KOPT-K1 (cell line): ENCODE results near the gene ABLIM1.

Experiments
- H3K27ac ChIP-seq: fragments of 200-600 bp; sonication (generic); 2 replicates; pipeline ENCODE4 v1.5.1; 2016; ENCODE audit warnings: antibody characterized with exemption, mild to moderate bottlenecking, low read depth, low read length; ENCODE audit not compliant: poor library complexity, severe bottlenecking
- H3K36me3 ChIP-seq: fragments of 200-600 bp; sonication (generic); 2 replicates; pipeline ENCODE4 v1.5.1; 2017; ENCODE audit warnings: antibody characterized with exemption, mild to moderate bottlenecking, low read length, moderate library complexity; ENCODE audit not compliant: insufficient read depth
- H3K9me3 ChIP-seq: fragments of 200-600 bp; sonication (generic); 2 replicates; pipeline ENCODE4 v1.5.1; 2017; ENCODE audit warnings: antibody characterized with exemption, low read length, mild to moderate bottlenecking; ENCODE audit not compliant: insufficient read depth, poor library complexity, severe bottlenecking

ABLIM1 gene

DNA sequence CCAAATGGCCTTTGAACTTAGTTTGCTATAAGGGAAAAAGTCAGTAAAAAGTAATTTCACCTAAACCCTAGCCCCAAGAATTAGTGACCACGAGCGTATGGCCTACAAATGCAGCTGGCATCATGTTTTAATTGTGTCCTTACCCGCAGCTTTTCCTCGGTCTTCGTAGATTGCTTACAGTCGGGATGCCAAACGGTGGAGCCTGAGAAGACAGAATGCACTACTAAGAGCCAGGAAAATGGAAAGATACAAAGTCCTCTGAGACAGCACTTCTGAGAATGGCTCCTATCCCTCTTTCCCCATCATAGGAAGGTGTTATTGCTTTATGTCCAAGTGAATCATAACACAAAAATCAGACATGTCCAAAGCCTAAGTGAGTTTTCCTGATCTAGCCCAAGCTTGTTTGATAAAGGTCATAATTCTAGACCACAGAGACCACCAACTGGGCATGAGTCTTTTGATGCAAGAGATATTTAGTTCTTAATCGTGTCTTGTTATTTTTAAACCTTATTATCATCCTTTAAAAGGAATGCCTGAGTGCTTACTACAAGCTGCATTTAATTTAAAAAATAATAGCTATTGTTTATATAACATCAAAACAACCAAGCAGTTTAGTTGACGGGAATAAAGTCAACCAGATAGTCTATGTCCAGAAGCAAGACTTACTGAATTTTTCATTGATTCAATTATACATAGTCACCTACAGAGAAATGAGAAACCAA lies 170.1 kb downstream of the ABLIM1 start:
- no peak overlapping the region for H3K27ac ChIP-seq
- H3K36me3 ChIP-seq, result no peaks in the 10 kb centered on the region; the same call in 1 of the 2 replicates
- H3K9me3 ChIP-seq, result no peaks in the 10 kb centered on the region

DNA sequence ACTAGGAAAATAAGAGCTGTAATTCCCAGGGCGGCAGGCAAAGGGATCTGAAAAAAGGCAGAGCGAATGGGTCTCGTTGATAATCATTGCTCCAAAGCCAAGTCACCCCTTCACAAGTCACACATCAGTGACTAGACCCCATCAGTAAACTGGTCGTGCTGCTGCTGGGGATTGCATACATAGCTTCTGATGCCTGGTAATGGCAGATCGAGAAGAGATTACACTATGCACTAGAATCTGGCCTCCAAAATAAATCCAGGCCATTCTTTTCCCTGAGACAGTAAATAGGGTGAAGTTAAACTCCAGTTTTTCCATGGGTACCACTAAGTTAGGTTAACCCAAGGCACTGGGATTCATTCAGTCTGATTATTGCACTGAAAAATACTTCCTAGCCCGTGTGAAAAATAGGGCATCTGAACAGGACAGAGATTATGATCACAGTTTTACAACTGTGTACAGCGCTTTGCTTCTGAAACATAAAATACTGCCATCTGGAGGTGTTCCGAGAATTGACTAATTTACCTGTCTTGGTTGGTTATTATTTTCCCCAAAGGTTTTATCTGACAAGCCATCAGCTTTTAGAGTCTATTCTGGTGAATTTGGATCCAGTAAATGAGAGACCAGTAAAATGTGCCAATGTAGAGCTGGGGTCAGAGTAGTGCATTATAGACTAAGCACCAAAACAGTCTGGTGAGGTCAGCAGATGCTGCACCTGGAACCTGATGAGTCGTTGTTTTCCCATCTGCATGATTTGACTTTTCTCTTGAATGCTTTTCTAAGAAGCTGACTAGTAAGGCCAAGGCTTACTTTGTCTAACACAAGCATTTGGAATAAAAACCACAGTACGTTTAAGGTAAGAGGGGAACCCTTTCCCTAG lies 170.9 kb downstream of the ABLIM1 start:
- Histone ChIP-seq H3K9me3 (no peaks in the 10 kb centered on the region), H3K27ac (no peak overlapping the region), H3K36me3 (no peaks in the 10 kb centered on the region; the same call in 1 of the 2 replicates)

DNA sequence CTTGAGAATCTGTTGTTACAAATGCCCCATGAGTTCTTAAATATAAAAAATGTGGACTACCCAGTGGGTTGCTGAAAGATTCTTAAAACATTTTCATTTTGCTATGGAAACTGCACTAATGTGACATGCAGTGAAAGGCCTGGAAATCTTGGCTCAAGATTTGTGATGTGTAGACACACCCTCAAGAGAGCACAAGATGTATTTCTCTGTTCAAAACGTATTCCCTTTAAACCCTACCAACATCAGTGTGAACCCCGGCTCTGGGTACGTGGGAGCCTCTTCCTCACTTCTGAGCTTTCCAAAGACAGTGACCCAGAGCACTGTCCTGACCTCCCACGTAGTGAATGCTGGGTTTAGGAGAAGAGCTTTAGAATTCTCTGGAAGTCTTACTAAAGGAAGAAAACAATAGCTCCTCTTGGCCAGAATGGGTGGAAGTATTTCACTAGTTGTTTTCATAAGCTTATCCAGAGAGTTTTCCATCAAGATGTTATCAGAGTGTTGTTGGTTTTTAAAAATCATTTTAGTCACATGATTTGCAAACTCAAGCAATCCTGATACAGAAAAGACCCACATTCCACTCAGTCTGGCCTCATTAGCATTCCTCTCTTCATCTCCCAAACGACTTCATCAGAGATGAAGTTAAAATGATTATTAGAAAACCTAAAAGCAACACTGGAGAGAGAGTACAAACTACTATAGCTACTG lies 172.2 kb downstream of the ABLIM1 start:
- Histone ChIP-seq H3K36me3 (no peaks in the 10 kb centered on the region; the same call in 1 of the 2 replicates), H3K27ac (no peak overlapping the region)

GRCh38 chr10:114483575-114483974 lies 174.5 kb downstream of the ABLIM1 start:
- H3K27ac ChIP-seq, result no peak overlapping the region
- no peaks in the 10 kb centered on the region for H3K9me3 ChIP-seq
- no peaks in the 10 kb centered on the region; the same call in 1 of the 2 replicates for H3K36me3 ChIP-seq

More for the DNA sequence above, 172.2 kb downstream of the ABLIM1 start:
- H3K9me3 ChIP-seq, result no peaks in the 10 kb centered on the region

GRCh38 chr10:114482480-114483304 lies 175.4 kb downstream of the ABLIM1 start:
- Histone ChIP-seq H3K9me3 (no peaks in the 10 kb centered on the region), H3K36me3 (no peaks in the 10 kb centered on the region; the same call in 1 of the 2 replicates), H3K27ac (no peak overlapping the region)

DNA sequence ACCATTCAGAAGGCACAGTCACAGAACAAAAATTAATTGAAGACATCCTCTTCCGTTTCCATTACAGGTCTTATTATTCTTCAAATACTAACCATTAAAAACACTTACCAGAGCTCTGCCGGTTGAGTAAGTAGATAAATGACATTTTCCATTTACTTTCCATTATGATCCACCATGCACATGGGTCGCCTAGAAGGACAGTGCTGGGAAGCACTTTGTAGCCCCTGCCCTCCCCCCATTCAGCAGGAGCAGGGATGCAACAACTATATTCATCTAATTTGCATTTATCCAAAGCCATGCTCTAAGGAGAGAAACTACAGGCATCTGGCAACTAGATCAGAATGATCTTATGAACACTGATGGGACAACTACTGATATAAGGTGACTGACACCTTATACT lies 177.0 kb downstream of the ABLIM1 start:
- H3K36me3 ChIP-seq, result no peaks in the 10 kb centered on the region; the same call in 1 of the 2 replicates
- no peak overlapping the region for H3K27ac ChIP-seq
- no peaks in the 10 kb centered on the region for H3K9me3 ChIP-seq

DNA sequence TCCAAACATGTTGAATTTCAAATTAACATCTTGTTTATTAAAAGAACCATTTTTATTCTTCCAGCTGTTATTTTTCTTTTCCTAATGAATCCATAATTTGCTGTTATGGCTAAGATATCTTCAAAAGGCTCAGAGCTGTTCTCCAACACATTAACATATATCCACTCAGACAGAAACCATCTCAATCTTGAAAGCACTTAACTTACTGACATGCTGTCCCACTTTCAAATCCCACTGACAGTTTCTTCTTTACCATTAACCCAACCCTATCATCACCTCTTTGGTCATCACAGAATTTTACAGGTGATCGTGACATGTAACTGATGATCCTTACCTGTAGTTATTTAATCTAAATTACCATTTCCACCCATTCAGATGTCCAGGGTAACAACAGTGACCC lies 178.2 kb downstream of the ABLIM1 start:
- Histone ChIP-seq H3K9me3 (no peaks in the 10 kb centered on the region), H3K36me3 (no peaks in the 10 kb centered on the region; the same call in 1 of the 2 replicates), H3K27ac (no peak overlapping the region)

DNA sequence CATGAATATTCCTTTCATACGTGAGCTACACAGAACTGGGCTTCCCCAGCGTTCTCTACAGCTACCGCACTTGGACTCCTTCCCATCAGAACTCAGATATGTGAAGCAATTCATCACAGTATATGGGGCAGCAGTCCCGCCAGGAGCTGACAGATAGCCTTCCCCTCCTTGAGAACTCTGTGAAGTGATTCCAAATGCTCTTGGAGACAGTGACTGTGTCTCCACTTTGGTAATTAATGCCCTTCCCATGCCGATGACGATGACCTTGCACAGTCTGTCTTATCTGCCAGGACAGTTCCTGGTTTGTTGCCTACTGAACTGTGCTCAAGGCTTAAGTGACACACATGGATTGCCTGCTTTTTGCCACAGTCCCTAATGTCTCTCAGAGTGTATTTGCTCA lies 178.8 kb downstream of the ABLIM1 start:
- Histone ChIP-seq H3K9me3 (no peaks in the 10 kb centered on the region), H3K36me3 (no peaks in the 10 kb centered on the region), H3K27ac (no peak overlapping the region)

- Histone ChIP-seq H3K36me3 (no peaks in the 10 kb centered on the region), H3K27ac (no peak overlapping the region), H3K9me3 (no peaks in the 10 kb centered on the region)
Measured at GRCh38 chr10:114478281-114478680, 179.8 kb downstream of the ABLIM1 start.

DNA sequence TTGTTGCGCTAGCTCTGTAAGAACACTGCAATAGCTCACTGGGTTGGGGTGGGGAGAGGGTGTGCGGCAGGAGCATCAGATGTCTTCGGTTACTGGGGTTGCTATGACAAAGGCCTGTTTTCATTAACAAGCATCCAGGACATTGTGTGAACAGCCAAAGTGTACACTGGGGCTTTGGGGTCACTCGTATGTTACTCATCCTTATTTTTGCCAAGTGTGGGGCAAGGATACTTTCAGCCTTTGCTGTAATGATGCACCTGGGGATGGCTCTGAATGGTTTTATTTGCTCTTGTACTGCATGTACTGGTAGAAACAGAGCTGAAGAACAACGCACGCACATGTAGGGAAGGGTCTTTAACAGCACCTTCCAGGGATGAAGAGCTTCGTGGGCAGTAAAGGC lies 180.8 kb downstream of the ABLIM1 start:
- H3K27ac ChIP-seq, result no peak overlapping the region

GRCh38 chr10:114474989-114475388 lies 183.1 kb downstream of the ABLIM1 start:
- Histone ChIP-seq H3K27ac (no peak overlapping the region), H3K36me3 (no peaks in the 10 kb centered on the region), H3K9me3 (no peaks in the 10 kb centered on the region)

More for the DNA sequence above, 180.8 kb downstream of the ABLIM1 start:
- Histone ChIP-seq H3K9me3 (no peaks in the 10 kb centered on the region), H3K36me3 (no peaks in the 10 kb centered on the region)

DNA sequence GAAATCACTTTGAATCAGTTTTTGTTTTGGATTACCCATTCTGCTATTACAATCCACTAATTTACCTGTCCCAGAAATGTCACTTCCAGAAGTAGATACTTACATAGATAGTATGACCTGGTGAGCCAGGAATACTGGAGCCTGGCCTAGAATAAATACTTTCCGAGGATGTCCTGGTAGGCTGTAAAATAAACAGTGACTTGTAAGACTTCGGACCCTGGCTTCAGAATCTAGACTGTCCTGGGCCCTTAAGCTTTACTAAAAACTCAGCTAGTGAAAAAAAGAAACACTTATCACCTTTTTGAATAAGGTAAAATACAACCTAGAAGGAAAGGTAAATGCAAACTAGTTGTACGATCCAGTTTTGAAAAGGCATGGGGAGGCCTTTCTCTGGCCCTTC lies 184.3 kb downstream of the ABLIM1 start:
- Histone ChIP-seq H3K9me3 (no peaks in the 10 kb centered on the region), H3K36me3 (no peaks in the 10 kb centered on the region), H3K27ac (no peak overlapping the region)

- no peaks in the 10 kb centered on the region for H3K36me3 ChIP-seq
- no peaks in the 10 kb centered on the region for H3K9me3 ChIP-seq
- no peak overlapping the region for H3K27ac ChIP-seq
Measured at GRCh38 chr10:114472877-114473253, 185.2 kb downstream of the ABLIM1 start.
